HL-60 (cell line): Measurements from ENCODE around the gene INTS7.

ENCODE experiments used
- DNase-seq, 2 experiments: peaks; one replicate each; pipeline ENCODE4 v3.0.0-alpha.2; 2010 to 2020; ENCODE audit warnings: low read depth in 1 of 2, low spot score in 1 of 2
- H3K27ac ChIP-seq: fragments of 250-450 bp; sonication (Bioruptor Pico); replicated peaks from 2 replicates; pipeline ENCODE4 v1.5.1; 2020; ENCODE audit warnings: mild to moderate bottlenecking, moderate library complexity
- H3K27me3 ChIP-seq: fragments of 250-450 bp; sonication (Bioruptor Pico); 2 replicates; pipeline ENCODE4 v1.5.1; 2021; ENCODE audit warnings: mild to moderate bottlenecking, moderate library complexity; ENCODE audit not compliant: insufficient read depth, poor library complexity, severe bottlenecking
- H3K4me3 ChIP-seq: replicated peaks from 2 replicates; pipeline ENCODE4 v1.5.1; 2011; ENCODE audit warnings: mild to moderate bottlenecking, control low read depth, low read length; ENCODE audit not compliant: insufficient read depth
- GABPA ChIP-seq: IDR thresholded peaks from 2 replicates; pipeline ENCODE4 v1.6.1; 2012; ENCODE audit warnings: low read depth
- POLR2AphosphoS5 ChIP-seq: IDR thresholded peaks from 2 replicates; pipeline ENCODE4 v1.6.1; 2012; ENCODE audit warnings: low read depth
- SPI1 ChIP-seq: IDR thresholded peaks from 2 replicates; pipeline ENCODE4 v1.6.1; 2012; ENCODE audit warnings: low read depth, mild to moderate bottlenecking, borderline replicate concordance
- TF ChIP-seq, protein P1 (sequence below): IDR thresholded peaks from one replicate; pipeline ENCODE4 v1.5.1; 2011; ENCODE audit warnings: low read length, control low read depth, inconsistent platforms; ENCODE audit not compliant: insufficient read depth
- TF ChIP-seq, protein P2 (sequence below): IDR thresholded peaks from 2 replicates; pipeline ENCODE4 v1.6.1; 2012; ENCODE audit warnings: low read depth; ENCODE audit not compliant: insufficient replicate concordance

Gene INTS7

DNA sequence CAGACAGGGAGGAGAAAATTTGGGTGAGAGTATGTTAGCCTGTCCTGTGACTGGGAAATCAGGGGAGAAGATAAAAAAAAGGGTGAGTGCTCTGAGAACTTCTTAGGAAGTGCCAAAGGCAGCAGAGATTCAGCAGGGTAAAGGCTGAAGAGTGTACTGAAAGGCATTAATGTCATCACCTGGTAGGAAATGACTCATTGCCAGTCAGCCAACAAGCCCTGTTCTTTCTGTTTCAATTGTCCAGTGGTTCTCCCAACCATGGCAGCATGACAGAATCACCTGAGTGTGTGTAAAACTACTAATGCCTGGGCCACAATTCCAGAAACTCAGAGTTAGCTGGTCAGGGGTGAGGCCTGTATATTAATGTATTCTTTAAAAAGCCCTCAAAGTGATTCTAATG is 83.5 kb downstream of the INTS7 start:
- no peak overlapping the region for H3K27ac ChIP-seq
- no peak overlapping the region for H3K4me3 ChIP-seq
- DNase-seq, result no peak
- no peaks in the 10 kb centered on the region for H3K27me3 ChIP-seq
- TF ChIP-seq GABPA (no peak), SPI1 (no peak), POLR2AphosphoS5 (no peak)
- TF ChIP-seq, protein P1, sequence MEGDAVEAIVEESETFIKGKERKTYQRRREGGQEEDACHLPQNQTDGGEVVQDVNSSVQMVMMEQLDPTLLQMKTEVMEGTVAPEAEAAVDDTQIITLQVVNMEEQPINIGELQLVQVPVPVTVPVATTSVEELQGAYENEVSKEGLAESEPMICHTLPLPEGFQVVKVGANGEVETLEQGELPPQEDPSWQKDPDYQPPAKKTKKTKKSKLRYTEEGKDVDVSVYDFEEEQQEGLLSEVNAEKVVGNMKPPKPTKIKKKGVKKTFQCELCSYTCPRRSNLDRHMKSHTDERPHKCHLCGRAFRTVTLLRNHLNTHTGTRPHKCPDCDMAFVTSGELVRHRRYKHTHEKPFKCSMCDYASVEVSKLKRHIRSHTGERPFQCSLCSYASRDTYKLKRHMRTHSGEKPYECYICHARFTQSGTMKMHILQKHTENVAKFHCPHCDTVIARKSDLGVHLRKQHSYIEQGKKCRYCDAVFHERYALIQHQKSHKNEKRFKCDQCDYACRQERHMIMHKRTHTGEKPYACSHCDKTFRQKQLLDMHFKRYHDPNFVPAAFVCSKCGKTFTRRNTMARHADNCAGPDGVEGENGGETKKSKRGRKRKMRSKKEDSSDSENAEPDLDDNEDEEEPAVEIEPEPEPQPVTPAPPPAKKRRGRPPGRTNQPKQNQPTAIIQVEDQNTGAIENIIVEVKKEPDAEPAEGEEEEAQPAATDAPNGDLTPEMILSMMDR, result no peak
- TF ChIP-seq, protein P2, sequence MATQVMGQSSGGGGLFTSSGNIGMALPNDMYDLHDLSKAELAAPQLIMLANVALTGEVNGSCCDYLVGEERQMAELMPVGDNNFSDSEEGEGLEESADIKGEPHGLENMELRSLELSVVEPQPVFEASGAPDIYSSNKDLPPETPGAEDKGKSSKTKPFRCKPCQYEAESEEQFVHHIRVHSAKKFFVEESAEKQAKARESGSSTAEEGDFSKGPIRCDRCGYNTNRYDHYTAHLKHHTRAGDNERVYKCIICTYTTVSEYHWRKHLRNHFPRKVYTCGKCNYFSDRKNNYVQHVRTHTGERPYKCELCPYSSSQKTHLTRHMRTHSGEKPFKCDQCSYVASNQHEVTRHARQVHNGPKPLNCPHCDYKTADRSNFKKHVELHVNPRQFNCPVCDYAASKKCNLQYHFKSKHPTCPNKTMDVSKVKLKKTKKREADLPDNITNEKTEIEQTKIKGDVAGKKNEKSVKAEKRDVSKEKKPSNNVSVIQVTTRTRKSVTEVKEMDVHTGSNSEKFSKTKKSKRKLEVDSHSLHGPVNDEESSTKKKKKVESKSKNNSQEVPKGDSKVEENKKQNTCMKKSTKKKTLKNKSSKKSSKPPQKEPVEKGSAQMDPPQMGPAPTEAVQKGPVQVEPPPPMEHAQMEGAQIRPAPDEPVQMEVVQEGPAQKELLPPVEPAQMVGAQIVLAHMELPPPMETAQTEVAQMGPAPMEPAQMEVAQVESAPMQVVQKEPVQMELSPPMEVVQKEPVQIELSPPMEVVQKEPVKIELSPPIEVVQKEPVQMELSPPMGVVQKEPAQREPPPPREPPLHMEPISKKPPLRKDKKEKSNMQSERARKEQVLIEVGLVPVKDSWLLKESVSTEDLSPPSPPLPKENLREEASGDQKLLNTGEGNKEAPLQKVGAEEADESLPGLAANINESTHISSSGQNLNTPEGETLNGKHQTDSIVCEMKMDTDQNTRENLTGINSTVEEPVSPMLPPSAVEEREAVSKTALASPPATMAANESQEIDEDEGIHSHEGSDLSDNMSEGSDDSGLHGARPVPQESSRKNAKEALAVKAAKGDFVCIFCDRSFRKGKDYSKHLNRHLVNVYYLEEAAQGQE, result no peak

DNA sequence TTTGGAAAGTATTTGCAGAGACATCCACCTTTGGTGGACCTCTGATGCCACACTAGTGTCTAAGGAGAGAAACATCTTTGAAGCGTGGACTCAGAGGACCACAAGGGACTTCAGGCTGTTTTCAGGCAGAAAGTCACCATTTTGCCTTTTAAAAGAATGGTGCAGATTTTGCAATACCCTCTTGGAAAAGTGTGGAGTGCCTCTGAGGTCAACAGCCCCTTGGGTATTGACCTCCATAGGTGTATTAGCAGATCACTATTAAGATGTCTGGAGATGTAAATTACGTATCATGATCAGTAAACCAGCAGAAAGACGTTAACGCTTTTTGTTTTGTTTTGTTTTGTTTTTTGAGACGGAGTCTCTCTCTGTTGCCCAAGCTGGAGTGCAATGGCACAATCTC is 87.0 kb downstream of the INTS7 start:
- DNase-seq, result no peak
- no peak overlapping the region for H3K4me3 ChIP-seq
- no peaks in the 10 kb centered on the region for H3K27me3 ChIP-seq
- H3K27ac ChIP-seq, result no peak overlapping the region
- no peak for TF ChIP-seq SPI1
- no peak for TF ChIP-seq GABPA
- TF ChIP-seq, protein P1, result no peak

DNA sequence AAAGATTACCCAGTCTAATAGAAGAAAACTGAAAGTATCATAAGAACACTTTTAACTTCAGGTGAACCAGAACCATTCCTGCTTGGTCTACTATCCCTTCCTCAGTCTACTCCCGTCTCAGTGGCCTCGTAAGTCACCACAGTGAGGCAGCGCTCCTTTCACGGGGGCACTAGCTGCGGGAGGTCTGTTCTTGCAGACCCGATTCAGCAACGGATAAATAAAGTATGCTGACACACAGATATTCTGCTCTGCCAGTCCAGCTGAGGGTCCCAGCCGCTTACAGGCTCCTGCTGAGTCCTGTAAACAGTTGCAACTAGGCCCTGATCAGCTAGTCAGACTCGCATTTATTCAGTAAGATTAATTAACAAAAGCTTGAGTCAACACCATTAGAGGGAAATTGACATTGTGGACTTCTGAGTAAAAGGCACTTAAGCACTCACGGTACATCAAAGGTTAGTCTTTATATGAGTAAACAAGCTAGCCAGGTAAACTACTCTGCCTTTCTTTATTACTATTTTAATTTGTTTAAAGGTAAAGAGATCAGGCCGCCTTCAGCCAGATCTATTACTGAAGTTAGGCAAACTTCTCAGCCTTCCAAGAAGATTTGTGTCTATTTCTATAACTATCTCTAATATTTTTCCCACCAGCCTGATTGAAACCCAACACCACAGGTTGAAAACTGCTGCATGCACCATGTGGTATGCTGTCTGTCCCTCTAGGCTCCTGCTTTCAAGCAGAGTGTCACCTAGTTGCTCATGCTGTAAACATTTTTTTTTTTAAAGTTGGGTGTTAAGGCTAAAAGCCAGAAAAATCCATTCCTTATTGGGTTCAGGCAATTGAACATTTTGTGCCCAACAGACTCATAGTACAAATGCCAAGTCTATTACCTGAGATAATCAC is 87.7 kb downstream of the INTS7 start:
- H3K27me3 ChIP-seq, result no peaks in the 10 kb centered on the region
- TF ChIP-seq, protein P1, result no peak
- TF ChIP-seq SPI1 (no peak), POLR2AphosphoS5 (no peak), GABPA (no peak)
- TF ChIP-seq, protein P2, result no peak
- no peak for DNase-seq
- H3K4me3 ChIP-seq, result no peak overlapping the region
- no peak overlapping the region for H3K27ac ChIP-seq
